Activated T-helper 9 cell treated with anti-CD3 and anti-CD28 coated beads, Interleukin-2, amount 50 U/mL, for 16 hours (primary cell): ENCODE measurements around the gene DGKG.

Source experiments
- DNase-seq: peaks from one replicate; pipeline ENCODE4 v3.0.0-alpha.2; 2020; ENCODE audit warnings: low read depth

The DGKG gene

GRCh38 chr3:186239321-186239720 is 122.7 kb downstream of the DGKG start:
- DNase-seq, result no peak

GRCh38 chr3:186237915-186238314 is 124.1 kb downstream of the DGKG start:
- no peak for DNase-seq

DNA sequence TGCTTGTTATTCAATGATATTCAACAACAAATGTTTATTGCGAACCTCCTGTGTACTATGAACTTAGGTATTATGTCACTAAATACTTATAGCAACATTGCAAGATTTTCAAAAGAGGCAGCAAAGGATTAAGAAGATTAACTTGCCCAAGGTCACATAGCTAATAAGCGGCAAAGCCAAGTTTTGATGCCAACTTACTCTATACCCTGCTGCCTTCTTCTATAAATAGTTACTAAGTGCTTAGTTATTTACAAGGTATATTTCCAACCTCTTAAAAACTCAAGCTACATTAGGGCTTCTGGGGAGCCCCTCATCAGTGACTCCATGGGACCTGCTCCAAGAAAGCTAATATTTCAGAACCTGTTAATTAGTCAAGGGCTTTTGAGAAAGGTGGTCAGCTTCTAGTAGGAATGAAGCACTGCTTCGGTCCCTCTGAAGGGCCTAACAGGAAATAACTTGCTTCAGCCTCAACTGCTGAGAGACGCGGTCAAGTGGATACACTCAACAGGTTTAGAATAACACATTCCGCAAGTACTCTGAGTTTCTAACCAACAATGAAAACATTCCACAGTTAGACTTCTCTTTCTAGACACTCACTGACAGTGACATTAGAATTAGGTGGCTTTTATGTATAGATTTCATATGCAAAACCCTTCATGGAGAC is 125.5 kb downstream of the DGKG start:
- no peak for DNase-seq

DNA sequence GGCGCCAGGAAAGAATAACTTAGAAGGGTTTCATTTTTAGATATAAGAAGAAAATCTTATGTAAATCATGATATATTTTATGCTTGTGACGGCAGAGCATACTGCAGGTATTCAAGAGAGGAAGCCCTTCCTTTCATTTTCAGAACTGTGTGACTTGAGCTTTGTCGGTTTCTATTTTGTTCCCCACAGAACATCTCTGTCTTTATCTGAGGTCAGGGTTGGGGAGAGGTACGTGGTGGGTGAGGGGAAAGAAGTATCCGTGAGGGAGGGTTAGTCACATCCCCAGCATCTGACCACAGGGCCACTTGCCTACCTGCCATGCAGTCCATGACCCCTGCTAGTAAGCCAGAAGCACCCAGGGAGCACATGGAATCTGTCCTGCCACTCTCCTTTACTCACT is 126.5 kb downstream of the DGKG start:
- no peak for DNase-seq

DNA sequence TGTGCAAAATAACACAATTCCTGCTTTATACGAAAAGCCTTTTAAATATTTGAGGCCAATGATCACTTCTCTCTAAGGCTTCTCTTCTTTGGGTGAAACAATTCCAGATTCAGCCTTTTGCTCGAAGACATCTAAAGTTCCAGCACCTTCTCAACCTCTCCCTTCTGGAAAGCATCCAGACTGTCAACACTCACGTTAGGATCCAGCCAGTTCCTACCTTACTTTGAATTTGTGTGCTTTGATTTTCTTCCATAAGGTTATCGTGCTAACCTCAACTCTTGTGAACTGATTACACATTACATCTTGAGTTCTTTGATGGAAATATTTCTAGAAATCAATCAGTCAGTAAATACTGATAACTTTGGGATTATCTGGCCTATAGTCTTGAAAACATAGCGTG is 127.9 kb downstream of the DGKG start:
- no peak for DNase-seq

DNA sequence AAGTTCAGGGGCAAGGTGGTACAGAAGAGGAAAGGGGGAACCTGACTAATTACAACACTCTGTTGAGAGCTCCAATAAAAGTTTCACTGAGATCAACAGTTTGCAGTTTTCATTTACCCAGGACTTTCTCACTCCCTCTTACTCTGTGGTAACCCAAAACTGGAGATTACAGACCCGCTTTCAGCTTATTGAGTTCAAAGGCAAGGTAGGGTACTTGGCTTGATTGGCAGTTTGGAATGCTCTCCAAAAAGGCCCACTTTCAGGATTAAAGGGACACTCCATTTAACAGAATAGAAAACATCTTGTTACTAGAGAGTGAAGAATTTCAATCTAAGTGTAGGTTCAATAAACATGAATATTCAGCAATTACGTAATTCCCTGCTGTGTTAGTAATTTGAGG is 135.6 kb downstream of the DGKG start:
- no peak for DNase-seq

GRCh38 chr3:186225603-186226002 is 136.4 kb downstream of the DGKG start:
- DNase-seq, result no peak

- DNase-seq, result no peak
Measured at GRCh38 chr3:186224041-186224610, 137.9 kb downstream of the DGKG start.

DNA sequence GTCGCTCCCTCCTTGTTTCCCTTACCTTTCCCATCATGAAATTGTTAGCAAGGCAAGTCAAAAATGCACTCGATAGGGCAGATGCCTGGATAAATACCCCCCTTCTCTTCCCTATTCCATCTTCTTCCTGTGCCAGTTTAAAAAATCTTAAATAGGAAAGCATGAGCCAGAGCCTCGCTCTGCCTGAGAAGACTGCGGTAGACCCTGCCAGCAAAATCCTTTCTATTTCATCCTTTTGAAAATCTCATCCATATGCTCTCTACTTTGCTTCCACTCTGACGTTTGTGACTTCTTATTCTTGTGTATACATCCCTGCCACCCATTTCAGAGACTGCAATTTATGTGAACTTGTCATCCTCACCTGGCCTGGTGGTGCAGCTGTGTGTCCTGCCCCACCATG is 138.6 kb downstream of the DGKG start:
- no peak for DNase-seq

- no peak for DNase-seq
Measured at GRCh38 chr3:186221760-186222378, 140.2 kb downstream of the DGKG start.

DNA sequence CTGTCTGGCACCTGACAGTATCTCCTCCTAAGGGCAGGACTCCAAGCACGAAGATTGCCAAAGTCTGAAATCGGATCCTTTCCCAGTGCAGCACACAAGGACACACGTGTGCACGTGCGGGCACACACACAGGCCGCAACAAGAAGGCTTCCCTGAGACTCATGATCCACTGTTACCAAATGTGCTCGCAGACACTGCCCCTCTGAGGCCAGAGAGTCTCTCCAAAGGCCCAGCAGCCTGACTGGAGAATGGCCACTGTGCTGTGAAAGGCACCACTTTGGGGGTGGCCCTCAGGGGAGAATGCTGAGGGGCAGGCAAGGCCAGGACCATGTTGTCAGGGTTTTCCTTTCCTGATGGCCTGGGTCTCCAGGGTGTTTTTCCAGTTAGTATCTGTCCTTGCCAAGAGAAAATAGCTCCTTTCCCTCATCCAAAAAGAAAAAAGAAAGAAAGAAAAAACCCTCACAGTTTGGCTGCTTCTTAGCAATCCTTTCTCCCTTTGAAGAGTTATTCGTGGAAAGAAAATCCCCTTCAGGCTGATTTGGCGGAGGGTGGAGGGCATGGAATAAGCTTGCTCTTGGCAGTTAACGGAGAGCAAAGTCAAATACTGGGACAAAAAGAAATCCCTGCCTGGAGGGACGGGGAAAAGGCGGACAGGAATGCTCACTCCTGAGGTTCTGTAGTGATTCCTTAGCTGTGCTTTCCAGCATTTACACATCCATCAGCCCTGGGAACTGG is 141.0 kb downstream of the DGKG start:
- DNase-seq, result no peak

DNA sequence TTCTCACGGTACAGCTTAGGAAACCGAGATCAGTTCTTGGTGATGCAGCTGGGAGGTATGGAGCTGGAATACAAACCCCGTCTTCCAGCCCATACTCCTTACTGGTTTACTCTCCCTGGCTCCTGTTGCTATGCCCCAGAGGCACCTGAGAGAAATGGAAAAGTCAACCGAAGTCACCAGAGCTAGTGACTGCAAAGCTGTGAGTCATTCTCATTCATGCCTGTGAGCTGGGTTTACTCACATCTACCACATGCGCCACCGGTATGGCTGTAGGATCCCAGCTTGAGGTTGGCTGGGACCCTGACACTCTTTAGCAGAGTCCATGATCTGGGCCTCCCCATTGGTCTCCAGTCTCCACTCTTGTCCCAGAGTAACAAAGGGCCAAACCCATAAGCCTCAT is 141.7 kb downstream of the DGKG start:
- DNase-seq, result no peak

- DNase-seq, result no peak
Measured at GRCh38 chr3:186219211-186219638, 142.8 kb downstream of the DGKG start.

DNA sequence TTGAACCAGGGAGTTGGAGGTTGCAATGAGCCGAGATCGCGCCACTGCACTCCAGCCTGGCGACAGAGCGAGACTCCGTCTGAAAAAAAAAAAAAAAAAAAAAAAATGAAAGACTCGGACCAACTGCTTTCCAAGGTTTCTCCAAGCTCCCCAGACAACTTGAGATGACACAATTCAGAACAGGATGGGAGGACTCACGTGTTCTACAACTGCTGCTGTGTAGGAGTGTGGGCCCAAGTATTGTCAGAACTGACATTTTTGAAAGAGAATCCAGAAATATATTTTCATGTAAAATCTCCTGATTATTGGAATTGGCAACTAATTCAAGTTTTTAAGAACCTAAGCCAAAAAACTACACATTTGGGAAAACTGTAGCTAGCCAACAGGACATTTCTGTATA is 143.6 kb downstream of the DGKG start:
- DNase-seq, result no peak

GRCh38 chr3:186217820-186218164 is 144.2 kb downstream of the DGKG start:
- DNase-seq, result no peak

GRCh38 chr3:186216900-186217819 is 144.9 kb downstream of the DGKG start:
- DNase-seq, result no peak

GRCh38 chr3:186214670-186215069 is 147.4 kb downstream of the DGKG start:
- DNase-seq, result no peak

DNA sequence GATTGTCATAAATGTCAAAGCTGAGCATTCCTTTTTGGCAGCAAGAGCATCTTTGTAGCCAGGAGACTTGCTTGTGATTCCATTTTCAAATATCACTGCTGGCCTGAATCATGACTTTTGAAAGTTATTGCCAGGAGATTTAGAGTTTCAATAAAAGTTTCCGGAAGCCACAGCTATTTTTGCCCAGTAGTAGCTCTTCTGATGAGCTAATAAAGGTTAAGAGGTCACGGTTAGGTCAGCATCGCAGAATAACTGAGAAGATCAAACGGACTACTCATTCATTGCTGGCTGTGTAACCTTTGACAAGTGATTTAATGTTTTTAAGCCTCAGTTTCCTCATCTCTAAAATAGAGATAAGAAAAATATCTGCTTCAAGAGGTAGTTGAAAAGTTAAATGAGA is 148.1 kb downstream of the DGKG start:
- DNase-seq, result no peak

DNA sequence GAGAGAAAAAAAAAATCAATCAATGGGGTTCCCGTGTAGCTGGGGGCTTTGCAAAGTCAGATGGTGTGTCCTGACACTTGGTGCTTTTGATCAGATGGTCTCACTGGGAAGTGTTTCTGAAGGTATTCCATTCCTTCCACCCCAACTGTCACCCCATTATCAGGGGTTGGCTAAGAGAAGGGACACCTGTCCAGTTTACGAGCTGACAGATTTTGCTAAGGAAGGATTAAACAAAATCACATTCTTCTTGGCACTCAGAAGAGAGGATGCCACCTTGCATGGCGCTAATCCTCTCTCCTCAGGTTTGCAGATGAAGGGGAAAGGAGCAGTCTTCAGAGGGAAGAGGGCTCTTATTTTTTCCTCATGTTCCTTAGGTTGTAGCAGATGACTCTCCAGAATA is 149.4 kb downstream of the DGKG start:
- no peak for DNase-seq

DNA sequence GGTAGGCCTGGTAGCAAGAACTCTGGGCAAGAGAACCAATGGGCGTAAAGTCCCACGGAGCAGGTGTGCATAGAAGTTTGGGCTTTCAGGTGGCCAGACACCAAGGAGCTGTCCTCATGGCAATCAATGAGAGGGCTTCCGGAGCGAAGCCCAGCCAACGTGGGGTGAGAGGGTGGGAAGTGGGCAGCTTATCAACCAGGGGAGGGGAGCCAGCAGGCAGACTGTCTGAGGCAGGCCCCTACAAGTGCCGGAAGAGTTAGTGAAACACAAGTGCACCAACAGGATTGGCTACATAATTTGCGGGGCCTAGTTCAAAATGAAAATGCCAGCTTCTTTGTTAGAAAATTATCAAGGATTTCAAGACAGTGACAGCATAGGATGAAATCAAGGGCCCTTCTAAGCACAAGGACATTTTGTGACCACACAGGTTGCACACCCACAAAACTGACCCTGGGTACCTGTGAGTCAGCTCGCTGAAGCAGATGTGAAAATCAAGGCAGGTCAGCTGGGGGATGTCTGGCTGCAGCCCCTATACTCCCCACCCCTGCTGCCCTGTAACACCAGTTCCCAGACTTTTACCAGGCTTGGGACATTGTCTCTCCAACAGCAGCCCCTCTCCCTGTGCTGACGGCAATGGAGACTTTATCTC is 151.1 kb downstream of the DGKG start:
- no peak for DNase-seq
